IPS DF 19.7 (cell line): Measurements from ENCODE around the gene WDR12.
"Not testable (repeated sequence)": the region's sequence is repeated elsewhere in the genome, so short reads cannot be mapped to it uniquely, and the experiment has no call there.

Experiments
- DNase-seq: peaks from one replicate; pipeline ENCODE4 v3.0.0-alpha.2; 2013; ENCODE audit warnings: low read depth, low spot score

The WDR12 gene

GRCh38 chr2:202911512-202912341 lies at the start of gene WDR12, which contains the start of gene CARF:
WDR12 (minus strand) TSS chr2:202911673; CDS start chr2:202911476, 197 bp downstream.
CARF (plus strand) TSS chr2:202912275; CDS start chr2:202941903, 29,628 bp downstream.
- DNase-seq = peak; percentile 75

- no peak for DNase-seq
Measured at GRCh38 chr2:202960524-202960923, 49.1 kb upstream of the WDR12 start.

GRCh38 chr2:202950592-202950991 lies 39.1 kb upstream of the WDR12 start:
- no peak for DNase-seq

GRCh38 chr2:202949333-202949732 lies 37.9 kb upstream of the WDR12 start:
- not testable (repeated sequence) for DNase-seq

- DNase-seq = no peak
Measured at GRCh38 chr2:202945497-202945896, 34.0 kb upstream of the WDR12 start.

GRCh38 chr2:202944816-202945215 lies 33.3 kb upstream of the WDR12 start:
- no peak for DNase-seq

- DNase-seq = no peak
Measured at GRCh38 chr2:202944408-202944807, 32.9 kb upstream of the WDR12 start.

- DNase-seq = no peak
Measured at GRCh38 chr2:202941771-202942170, 30.3 kb upstream of the WDR12 start.

GRCh38 chr2:202938960-202939359 lies 27.5 kb upstream of the WDR12 start:
- no peak for DNase-seq

GRCh38 chr2:202934456-202934855 lies 23.0 kb upstream of the WDR12 start:
- no peak for DNase-seq

GRCh38 chr2:202933958-202934357 lies 22.5 kb upstream of the WDR12 start:
- no peak for DNase-seq

- no peak for DNase-seq
Measured at GRCh38 chr2:202933139-202933510, 21.7 kb upstream of the WDR12 start.

- no peak for DNase-seq
Measured at GRCh38 chr2:202932425-202933138, 21.1 kb upstream of the WDR12 start.

GRCh38 chr2:202918860-202919259 lies 7.4 kb upstream of the WDR12 start:
- no peak for DNase-seq

GRCh38 chr2:202912342-202913201 lies 1.1 kb upstream of the WDR12 start:
- DNase-seq = not testable (repeated sequence)

GRCh38 chr2:202911203-202911511 lies 316 bp downstream of the WDR12 start:
- DNase-seq = no peak

GRCh38 chr2:202910698-202911097 lies 775 bp downstream of the WDR12 start:
- no peak for DNase-seq

- DNase-seq = not testable (repeated sequence)
Measured at GRCh38 chr2:202910250-202910649, 1.2 kb downstream of the WDR12 start.

GRCh38 chr2:202909394-202910192 lies 1.9 kb downstream of the WDR12 start:
- DNase-seq = no peak

- DNase-seq = no peak
Measured at GRCh38 chr2:202908186-202908585, 3.3 kb downstream of the WDR12 start.

GRCh38 chr2:202905507-202905906 lies 6.0 kb downstream of the WDR12 start:
- not testable (repeated sequence) for DNase-seq
